Psoas muscle (tissue), 8 donors: Measurements from ENCODE around the gene DAGLB. TPM values are rescaled to one million over a fixed set of nuclear protein-coding genes. Genes with fewer than 3 reads are reported as not detected.

Source experiments
- ATAC-seq, 4 donors: fragments of 200-7000 bp; cut with Tn5 transposase; one replicate each; pipeline ENCODE4 v1.9.1; 2020; ENCODE audit warnings: moderate library complexity in 3 of 4, mild to moderate bottlenecking in 2 of 4
- DNase-seq, 2 donors: peaks; one replicate each; pipeline ENCODE4 v3.0.0-alpha.2; 2020
- H3K27ac ChIP-seq: fragments of 200-600 bp; one replicate; pipeline ENCODE4 v1.8.0; 2022
- H3K27me3 ChIP-seq, 3 donors: fragments of 200-600 bp in 1 of 3; one replicate each; pipeline versions ENCODE4 v1.6.1 to v1.8.0; 2013 to 2022; ENCODE audit warnings: low read length in 2 of 3, mild to moderate bottlenecking in 2 of 3, moderate library complexity in 1 of 3; ENCODE audit not compliant: insufficient read depth in 3 of 3
- H3K36me3 ChIP-seq, 2 donors: fragments of 200-600 bp in 1 of 2; one replicate each; pipeline versions ENCODE4 v1.6.1 to v1.8.0; 2013 to 2022; ENCODE audit warnings: low read depth in 1 of 2, mild to moderate bottlenecking in 1 of 2, moderate library complexity in 1 of 2; ENCODE audit not compliant: insufficient read depth in 1 of 2
- H3K4me1 ChIP-seq: fragments of 200-600 bp; one replicate; pipeline ENCODE4 v1.8.0; 2022
- H3K4me3 ChIP-seq: fragments of 200-600 bp; one replicate; pipeline ENCODE4 v1.8.0; 2022; ENCODE audit warnings: mild to moderate bottlenecking
- H3K9me3 ChIP-seq: fragments of 200-600 bp; one replicate; pipeline ENCODE4 v1.8.0; 2022
- CTCF ChIP-seq: fragments of 200-600 bp; IDR thresholded peaks from one replicate; pipeline ENCODE4 v1.8.0; 2022; ENCODE audit warnings: antibody characterized with exemption
- whole genome bisulfite sequencing, 3 donors: extraction: QIAGEN DNeasy Blood & Tissue Kit; methylation state at CpG; one replicate each; pipeline versions ENCODE4 v1.1.6 to v1.1.7; 2013; 5-methylcytosine and 5-hydroxymethylcytosine counted together
- intact Hi-C, 2 donors: fragments of 100-400 bp; cut with DNase I; formaldehyde crosslinking; loops; one replicate each; pipeline versions ENCODE4 v1.11.0 to v1.14.2; 2022
- polyA plus RNA-seq, 3 donors: library from polyadenylated mRNA; stranded (reverse); fragments of 200-250 nt; gene quantifications; one replicate each; pipeline ENCODE4 v1.2.3, GENCODE V29; 2013
- total RNA-seq, 4 donors: library from RNA; stranded (reverse); fragmentation: NEBNext Ultra II Directional in 2 of 4; extraction: Animal tissue kit (Norgen Biotek cat#: 25700) in 2 of 4; gene quantifications; one replicate each; pipeline versions ENCODE4 v1.2.1 to v1.2.4, GENCODE V29; 2021 to 2023
- donor health status: healthy with polysubstance abuse.
- donor health status: DM: no; HTN: no; CAD: no; lungs with moderate emphysema.
- donor health status: Bipolar disorder and iron deficiency.
- donor health status: healthy.
- donor health status: DM: yes; HTN: yes; CAD: no.
- donor health status: DM: no; HTN: no; CAD: no.
- donor health status: DM: no; HTN: no; CAD: no.
- donor health status: DM: yes; HTN: yes; CAD: no.

The DAGLB gene
- total and polyA plus RNA-seq, 7 donors: 9.2 to 23.8 (median 12.1) TPM

GRCh38 chr7:6416516-6417145, 31.1 kb downstream of the DAGLB start:
- no peak for TF ChIP-seq CTCF
- WGBS, 3 donors: 84 to 91% (median 84%) methylated on average over 23 of the region's 23 CpGs
- Histone ChIP-seq H3K27ac (no peak overlapping the region), H3K27me3 (no peaks in the 10 kb centered on the region), H3K36me3 (peaks cover 8 to 66% of the 10 kb centered on the region in 2 donors), H3K4me3 (no peak overlapping the region), H3K4me1 (peaks cover 11% of the 10 kb centered on the region), H3K9me3 (no peaks in the 10 kb centered on the region)
- intact Hi-C loops: loop anchor here in 1 of 2 donors (5.0 kb wide), 1 partner anchor 34 kb away; no protein-coding TSS in a partner anchor
- ATAC-seq: no peak
- DNase-seq: no peak

GRCh38 chr7:6413637-6414036, 34.1 kb downstream of the DAGLB start:
- intact Hi-C loops: no loop called here
- H3K36me3 ChIP-seq: peaks cover 17 to 83% of the 10 kb centered on the region in 2 donors
- WGBS, 3 donors: 80 to 85% (median 81%) methylated on average over 10 of the region's 10 CpGs

GRCh38 chr7:6409944-6410693, 37.6 kb downstream of the DAGLB start:
- Histone ChIP-seq H3K27ac (no peak overlapping the region), H3K36me3 (peaks cover 32 to 96% of the 10 kb centered on the region in 2 donors), H3K9me3 (no peaks in the 10 kb centered on the region), H3K4me1 (no peaks in the 10 kb centered on the region), H3K27me3 (no peaks in the 10 kb centered on the region), H3K4me3 (no peak overlapping the region)
- TF ChIP-seq CTCF: no peak
- WGBS, 3 donors: 76 to 86% (median 81%) methylated on average over 29 to 34 of the region's 34 CpGs
- peak in 1 of 2 donors; percentile 52 for DNase-seq
- intact Hi-C loops: no loop called here
- peak; percentile 15 to 41 (median 30) for ATAC-seq

More at GRCh38 chr7:6413637-6414036, 34.1 kb downstream of the DAGLB start:
- ATAC-seq (no peak), DNase-seq (no peak)
- Histone ChIP-seq H3K27ac (no peak overlapping the region), H3K4me1 (no peaks in the 10 kb centered on the region), H3K9me3 (no peaks in the 10 kb centered on the region), H3K4me3 (no peak overlapping the region), H3K27me3 (no peaks in the 10 kb centered on the region)
- no peak for TF ChIP-seq CTCF

GRCh38 chr7:6409091-6409490, 38.7 kb downstream of the DAGLB start:
- WGBS, 3 donors: 88 to 93% (median 92%) methylated on average over 14 of the region's 14 CpGs
- H3K27me3 ChIP-seq: no peaks in the 10 kb centered on the region
- H3K27ac ChIP-seq: no peak overlapping the region
- H3K4me3 ChIP-seq: no peak overlapping the region
- ATAC-seq (no peak), DNase-seq (peak in 1 of 2 donors; percentile 50)
- intact Hi-C loops: no loop called here
- no peaks in the 10 kb centered on the region for H3K4me1 ChIP-seq
- TF ChIP-seq CTCF: no peak
- H3K36me3 ChIP-seq: peaks cover 32 to 96% of the 10 kb centered on the region in 2 donors
- no peaks in the 10 kb centered on the region for H3K9me3 ChIP-seq
